D721Med (cell line): ENCODE measurements around the gene MIEF1.
"Not testable (repeated sequence)": the region's sequence is repeated elsewhere in the genome, so short reads cannot be mapped to it uniquely, and the experiment has no call there.

Source experiments
- DNase-seq: peaks from one replicate; pipeline ENCODE4 v3.0.0; 2011; ENCODE audit warnings: low spot score; ENCODE audit not compliant: insufficient read length
- FAIRE-seq: peaks from 2 replicates; lab custom pipeline; 2011; peaks lifted over from hg19 to GRCh38; lab: Jason Lieb, UNC
- TF ChIP-seq, protein P1 (sequence below): IDR thresholded peaks from 2 replicates; pipeline ENCODE4 v1.5.1; 2012; ENCODE audit warnings: mild to moderate bottlenecking, control low read depth; ENCODE audit not compliant: insufficient read depth; ENCODE audit errors: missing control alignments

The MIEF1 gene

DNA sequence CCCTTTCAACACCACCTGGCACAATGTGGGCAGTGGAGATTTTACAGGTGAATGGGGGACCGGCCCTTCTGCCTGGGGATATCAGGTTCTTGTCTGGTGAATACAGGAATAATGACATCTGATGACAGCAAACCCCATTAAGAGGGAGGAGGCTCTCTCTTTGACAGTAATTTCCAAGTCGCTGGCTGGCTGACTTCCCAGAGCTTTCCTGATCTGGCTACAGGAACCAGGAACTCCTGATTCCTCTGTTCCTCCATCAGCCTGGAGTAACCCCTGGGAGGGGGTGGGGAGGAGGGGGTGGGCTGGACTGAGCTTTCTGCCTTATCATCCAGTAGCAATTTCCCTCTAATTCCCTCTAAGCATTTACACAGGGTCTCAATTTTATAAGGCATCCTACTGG, 3.7 kb upstream of the MIEF1 start:
- no peak for FAIRE-seq
- no peak for DNase-seq
- TF ChIP-seq, protein P1, sequence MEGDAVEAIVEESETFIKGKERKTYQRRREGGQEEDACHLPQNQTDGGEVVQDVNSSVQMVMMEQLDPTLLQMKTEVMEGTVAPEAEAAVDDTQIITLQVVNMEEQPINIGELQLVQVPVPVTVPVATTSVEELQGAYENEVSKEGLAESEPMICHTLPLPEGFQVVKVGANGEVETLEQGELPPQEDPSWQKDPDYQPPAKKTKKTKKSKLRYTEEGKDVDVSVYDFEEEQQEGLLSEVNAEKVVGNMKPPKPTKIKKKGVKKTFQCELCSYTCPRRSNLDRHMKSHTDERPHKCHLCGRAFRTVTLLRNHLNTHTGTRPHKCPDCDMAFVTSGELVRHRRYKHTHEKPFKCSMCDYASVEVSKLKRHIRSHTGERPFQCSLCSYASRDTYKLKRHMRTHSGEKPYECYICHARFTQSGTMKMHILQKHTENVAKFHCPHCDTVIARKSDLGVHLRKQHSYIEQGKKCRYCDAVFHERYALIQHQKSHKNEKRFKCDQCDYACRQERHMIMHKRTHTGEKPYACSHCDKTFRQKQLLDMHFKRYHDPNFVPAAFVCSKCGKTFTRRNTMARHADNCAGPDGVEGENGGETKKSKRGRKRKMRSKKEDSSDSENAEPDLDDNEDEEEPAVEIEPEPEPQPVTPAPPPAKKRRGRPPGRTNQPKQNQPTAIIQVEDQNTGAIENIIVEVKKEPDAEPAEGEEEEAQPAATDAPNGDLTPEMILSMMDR = no peak

DNA sequence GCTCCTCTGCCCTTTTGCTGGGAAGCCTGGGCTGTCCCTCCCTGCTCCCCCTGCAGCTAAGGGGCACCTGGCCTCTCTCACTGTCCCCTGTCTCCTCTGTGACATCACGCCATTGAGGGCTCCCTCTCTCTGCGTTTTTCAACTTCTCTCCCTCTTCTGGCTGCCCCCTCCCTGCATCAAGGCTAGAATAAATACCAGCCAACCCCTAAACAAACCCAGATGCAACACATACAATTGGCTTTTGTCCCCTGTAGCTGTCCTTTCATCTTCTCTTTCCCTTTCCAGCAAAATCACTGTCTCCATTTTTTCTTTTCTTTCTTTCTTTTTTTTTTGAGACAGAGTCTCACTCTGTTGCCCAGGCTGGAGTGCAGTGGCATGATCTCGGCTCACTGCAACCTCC, 3.3 kb upstream of the MIEF1 start:
- TF ChIP-seq, protein P1 = no peak
- no peak for DNase-seq
- FAIRE-seq = no peak

DNA sequence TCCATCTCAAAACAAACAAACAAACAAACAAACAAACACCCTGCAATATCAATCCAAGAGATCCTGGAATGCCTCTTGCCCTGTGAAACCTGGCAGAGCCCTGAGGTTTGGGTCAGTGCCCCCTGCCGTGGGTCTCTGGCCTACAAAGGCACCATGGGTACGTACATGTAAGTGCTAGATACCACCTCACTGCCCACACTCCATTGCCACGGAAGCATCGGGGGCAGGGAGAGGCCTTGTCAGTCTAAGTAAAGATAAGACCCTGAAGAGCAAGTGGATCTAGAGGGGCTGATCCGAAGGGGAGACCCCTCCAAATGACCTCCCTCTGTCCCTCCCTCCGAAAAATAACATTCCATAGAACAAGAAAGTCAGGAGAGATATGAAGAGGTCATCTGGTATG, 2.0 kb upstream of the MIEF1 start:
- TF ChIP-seq, protein P1 = no peak
- DNase-seq (no peak), FAIRE-seq (no peak)

GRCh38 chr22:39501644-39502108, 414 bp upstream of the MIEF1 start:
- FAIRE-seq (no peak), DNase-seq (no peak)
- TF ChIP-seq, protein P1 = no peak

DNA sequence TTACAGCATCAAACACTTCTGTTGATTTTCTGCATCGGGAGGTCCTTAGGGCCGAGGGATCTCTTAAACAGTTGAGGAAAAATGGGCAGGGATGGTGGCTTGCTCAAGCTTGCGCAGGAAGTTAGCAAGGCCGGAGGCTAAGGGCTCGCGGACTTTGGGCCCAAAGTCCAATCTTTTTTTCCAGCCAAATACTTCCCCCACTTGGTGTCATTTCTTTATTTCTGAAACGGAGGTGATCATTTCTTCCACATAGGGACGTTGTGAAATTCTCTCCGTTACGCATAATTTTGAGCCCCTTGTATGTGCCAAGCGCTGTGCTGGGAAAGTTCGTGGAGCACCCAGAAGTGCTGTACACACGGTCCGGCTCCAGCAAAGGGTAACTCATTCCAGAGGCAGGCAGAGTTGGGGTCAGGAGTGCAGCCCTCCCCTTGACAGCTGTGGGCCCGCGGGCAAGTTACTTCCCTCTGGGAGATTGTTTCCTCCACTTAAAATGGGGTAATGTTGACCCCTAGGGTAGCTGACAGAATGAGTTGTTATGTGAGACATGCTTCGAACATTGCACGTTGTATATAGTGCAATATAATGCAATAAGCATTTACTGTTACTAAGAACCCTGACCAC, 809 bp downstream of the MIEF1 start:
- FAIRE-seq (no peak), DNase-seq (no peak)
- TF ChIP-seq, protein P1 = no peak

DNA sequence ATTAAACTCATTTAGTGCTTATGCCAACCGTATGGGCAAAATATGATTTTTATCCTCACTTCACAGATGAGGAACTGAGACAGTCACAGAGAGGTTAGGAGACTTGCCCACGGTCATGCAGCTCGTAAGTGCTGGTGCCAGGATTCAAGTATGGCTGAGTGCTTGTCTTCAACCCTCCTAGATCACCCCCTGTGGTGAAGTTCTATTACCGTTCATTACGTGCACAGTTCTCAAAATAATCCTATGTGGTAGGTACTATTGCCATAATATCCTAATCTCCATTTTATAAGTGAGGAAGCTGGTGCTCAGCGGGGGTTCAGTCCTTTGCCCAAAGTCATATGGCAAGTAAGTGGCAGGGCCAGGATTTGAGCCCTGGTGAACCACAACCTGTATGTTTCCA, 1.5 kb downstream of the MIEF1 start:
- TF ChIP-seq, protein P1 = no peak
- FAIRE-seq = no peak
- DNase-seq = no peak

DNA sequence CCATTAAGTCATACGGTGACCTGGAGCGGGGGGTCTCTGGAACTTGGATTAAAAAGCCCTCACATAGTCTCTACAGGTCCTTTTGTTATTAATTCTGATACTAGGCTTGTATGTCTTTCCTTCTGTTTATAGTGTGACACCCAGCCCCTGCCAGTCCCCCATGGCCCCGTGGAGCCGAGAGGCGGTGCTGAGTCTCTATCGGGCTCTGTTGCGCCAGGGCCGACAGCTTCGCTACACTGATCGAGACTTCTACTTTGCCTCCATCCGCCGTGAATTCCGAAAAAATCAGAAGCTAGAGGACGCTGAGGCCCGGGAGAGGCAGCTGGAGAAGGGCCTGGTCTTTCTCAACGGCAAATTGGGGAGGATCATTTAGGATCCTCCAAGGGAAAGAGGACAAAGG, 2.0 kb downstream of the MIEF1 start:
- no peak for FAIRE-seq
- TF ChIP-seq, protein P1 = no peak

DNA sequence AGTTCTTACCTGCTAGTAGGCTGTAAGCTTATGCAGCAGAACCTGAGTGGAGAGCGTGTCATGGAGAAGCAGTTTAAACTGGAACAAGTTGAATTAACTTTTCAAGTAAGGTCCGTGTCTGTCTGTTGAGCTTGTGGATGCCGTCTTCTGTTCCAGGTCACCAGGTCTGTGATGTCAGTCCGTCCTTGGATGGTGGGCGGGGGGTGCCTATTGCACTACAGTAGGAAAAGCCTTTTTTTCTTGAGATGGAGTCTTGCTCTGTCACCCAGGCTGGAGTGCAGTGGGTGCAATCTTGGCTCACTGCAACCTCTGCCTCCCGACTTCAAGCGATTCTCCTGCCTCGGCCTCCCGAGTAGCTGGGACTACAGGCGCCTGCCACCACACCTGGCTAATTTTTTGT, 4.9 kb downstream of the MIEF1 start:
- not testable (repeated sequence) for FAIRE-seq, DNase-seq

More for the DNA sequence above, 2.0 kb downstream of the MIEF1 start:
- DNase-seq = no peak
